Stimulated activated naive CD4-positive, alpha-beta T cell (primary cell): Measurements from ENCODE around the gene PLA2R1.

Source experiments
- DNase-seq, 6 experiments: peaks; one replicate each; lab custom pipeline; 2025; lab: John Stamatoyannopoulos, UW

PLA2R1 gene

GRCh38 chr2:160033732-160034392 is 28.6 kb downstream of the PLA2R1 start:
- DNase-seq, result no peak

- no peak for DNase-seq
These were observed 33.2 kb downstream of the PLA2R1 start for GRCh38 chr2:160029270-160029628.

GRCh38 chr2:160028431-160029269 is 33.8 kb downstream of the PLA2R1 start:
- DNase-seq, result no peak

- DNase-seq, result no peak
These were observed 40.3 kb downstream of the PLA2R1 start for GRCh38 chr2:160022162-160022561.

GRCh38 chr2:160019374-160020090 is 42.9 kb downstream of the PLA2R1 start:
- DNase-seq, result no peak

GRCh38 chr2:160015746-160016145 is 46.7 kb downstream of the PLA2R1 start:
- DNase-seq, result no peak

- no peak for DNase-seq
These were observed 48.2 kb downstream of the PLA2R1 start for GRCh38 chr2:160014227-160014626.

GRCh38 chr2:160010361-160011145 is 51.9 kb downstream of the PLA2R1 start:
- DNase-seq, result no peak

GRCh38 chr2:160007111-160007510 is 55.3 kb downstream of the PLA2R1 start:
- DNase-seq, result no peak

- DNase-seq, result no peak
These were observed 55.9 kb downstream of the PLA2R1 start for GRCh38 chr2:160006475-160006874.

- DNase-seq, result no peak
These were observed 56.5 kb downstream of the PLA2R1 start for GRCh38 chr2:160005908-160006307.

- no peak for DNase-seq
These were observed 56.9 kb downstream of the PLA2R1 start for GRCh38 chr2:160005476-160005875.

- no peak for DNase-seq
These were observed 63.5 kb downstream of the PLA2R1 start for GRCh38 chr2:159998961-159999360.

- DNase-seq, result no peak
These were observed 64.2 kb downstream of the PLA2R1 start for GRCh38 chr2:159998243-159998642.

- no peak for DNase-seq
These were observed 65.4 kb downstream of the PLA2R1 start for GRCh38 chr2:159996792-159997546.

- DNase-seq, result no peak
These were observed 67.4 kb downstream of the PLA2R1 start for GRCh38 chr2:159995038-159995437.

GRCh38 chr2:159989249-159989648 is 73.2 kb downstream of the PLA2R1 start:
- DNase-seq, result no peak

- no peak for DNase-seq
These were observed 73.9 kb downstream of the PLA2R1 start for GRCh38 chr2:159988412-159988970.

GRCh38 chr2:159987181-159987580 is 75.2 kb downstream of the PLA2R1 start:
- DNase-seq, result no peak

GRCh38 chr2:159985656-159986055 is 76.8 kb downstream of the PLA2R1 start:
- no peak for DNase-seq

- DNase-seq, result no peak
These were observed 78.4 kb downstream of the PLA2R1 start for GRCh38 chr2:159984034-159984433.
